Thoracic aorta (tissue), 2 donors: ENCODE measurements around the gene LRRIQ3. TPM values are rescaled to one million over a fixed set of nuclear protein-coding genes. Genes with fewer than 3 reads are reported as not detected.

Experiments
- ATAC-seq: fragments of 150-250 bp; one replicate; pipeline ENCODE4 v1.8.0; 2017; ENCODE audit warnings: low read depth; ENCODE audit not compliant: insufficient number of reproducible peaks, low FRiP score
- DNase-seq: peaks from one replicate; pipeline ENCODE4 v3.0.0-alpha.2; 2020; ENCODE audit warnings: low spot score
- H3K27ac ChIP-seq, 2 donors: fragments of 200-600 bp; sonication (generic); 1 replicate in 1 of 2; 2 replicates in 1 of 2; pipeline ENCODE4 v1.5.1; 2016; ENCODE audit warnings: mild to moderate bottlenecking in 2 of 2, moderate library complexity in 2 of 2
- H3K27me3 ChIP-seq: fragments of 200-600 bp; sonication (generic); replicated peaks from 2 replicates; pipeline ENCODE4 v1.6.0; 2016; ENCODE audit warnings: mild to moderate bottlenecking; ENCODE audit not compliant: insufficient read depth
- H3K36me3 ChIP-seq: fragments of 200-600 bp; sonication (generic); one replicate; pipeline ENCODE4 v1.5.1; 2016
- H3K4me1 ChIP-seq, 2 donors: fragments of 200-600 bp; sonication (generic); 1 replicate in 1 of 2; 2 replicates in 1 of 2; pipeline versions ENCODE4 v1.5.1 to v1.6.0; 2016; ENCODE audit warnings: low read depth in 2 of 2, mild to moderate bottlenecking in 1 of 2; ENCODE audit not compliant: control insufficient read depth in 1 of 2
- H3K4me3 ChIP-seq: fragments of 200-600 bp; sonication (generic); 2 replicates; pipeline ENCODE4 v1.5.1; 2016; ENCODE audit warnings: mild to moderate bottlenecking
- H3K9me3 ChIP-seq: fragments of 200-600 bp; sonication (generic); 2 replicates; pipeline ENCODE4 v1.5.1; 2016
- total RNA-seq, 2 donors: library from RNA; depleted of rRNA; stranded (reverse); fragments of >200 nt; gene quantifications; one replicate each; pipeline versions ENCODE4 v1.1.0 to v1.2.3, GENCODE V29; 2016
- TF ChIP-seq, protein P1 (sequence below): fragments of 200-600 bp; sonication (generic); IDR thresholded peaks from one replicate; pipeline ENCODE4 v1.5.1; 2019; ENCODE audit warnings: antibody characterized with exemption

Gene LRRIQ3
- total RNA-seq, 2 donors from 2014 or later, result 0.85 to 1.1 TPM

DNA sequence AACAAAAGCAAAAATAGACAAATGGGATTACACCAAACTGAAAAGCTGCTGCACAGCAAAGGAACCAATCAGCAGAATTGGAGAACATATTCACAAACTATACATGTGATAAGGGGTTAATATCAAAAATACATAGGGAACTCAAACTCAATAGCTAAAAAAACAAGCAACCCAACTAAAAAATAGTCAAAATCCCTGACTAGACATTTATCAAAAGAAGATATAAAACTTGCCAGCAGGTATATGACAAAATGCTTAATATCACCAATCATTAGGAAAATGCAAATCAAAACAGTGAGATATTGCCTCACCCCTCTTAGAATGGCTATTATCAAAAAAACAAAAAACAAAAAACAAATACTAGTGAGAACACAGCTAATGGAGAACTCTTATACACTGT is 140.3 kb downstream of the LRRIQ3 start:
- H3K4me3 ChIP-seq, result no peak overlapping the region
- no peak for DNase-seq
- H3K9me3 ChIP-seq, result no peaks in the 10 kb centered on the region
- H3K36me3 ChIP-seq, result no peaks in the 10 kb centered on the region
- ATAC-seq, result no peak
- H3K27me3 ChIP-seq, result no peaks in the 10 kb centered on the region
- no peaks in the 10 kb centered on the region for H3K4me1 ChIP-seq
- TF ChIP-seq, protein P1, sequence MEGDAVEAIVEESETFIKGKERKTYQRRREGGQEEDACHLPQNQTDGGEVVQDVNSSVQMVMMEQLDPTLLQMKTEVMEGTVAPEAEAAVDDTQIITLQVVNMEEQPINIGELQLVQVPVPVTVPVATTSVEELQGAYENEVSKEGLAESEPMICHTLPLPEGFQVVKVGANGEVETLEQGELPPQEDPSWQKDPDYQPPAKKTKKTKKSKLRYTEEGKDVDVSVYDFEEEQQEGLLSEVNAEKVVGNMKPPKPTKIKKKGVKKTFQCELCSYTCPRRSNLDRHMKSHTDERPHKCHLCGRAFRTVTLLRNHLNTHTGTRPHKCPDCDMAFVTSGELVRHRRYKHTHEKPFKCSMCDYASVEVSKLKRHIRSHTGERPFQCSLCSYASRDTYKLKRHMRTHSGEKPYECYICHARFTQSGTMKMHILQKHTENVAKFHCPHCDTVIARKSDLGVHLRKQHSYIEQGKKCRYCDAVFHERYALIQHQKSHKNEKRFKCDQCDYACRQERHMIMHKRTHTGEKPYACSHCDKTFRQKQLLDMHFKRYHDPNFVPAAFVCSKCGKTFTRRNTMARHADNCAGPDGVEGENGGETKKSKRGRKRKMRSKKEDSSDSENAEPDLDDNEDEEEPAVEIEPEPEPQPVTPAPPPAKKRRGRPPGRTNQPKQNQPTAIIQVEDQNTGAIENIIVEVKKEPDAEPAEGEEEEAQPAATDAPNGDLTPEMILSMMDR, result no peak
- no peak overlapping the region for H3K27ac ChIP-seq

DNA sequence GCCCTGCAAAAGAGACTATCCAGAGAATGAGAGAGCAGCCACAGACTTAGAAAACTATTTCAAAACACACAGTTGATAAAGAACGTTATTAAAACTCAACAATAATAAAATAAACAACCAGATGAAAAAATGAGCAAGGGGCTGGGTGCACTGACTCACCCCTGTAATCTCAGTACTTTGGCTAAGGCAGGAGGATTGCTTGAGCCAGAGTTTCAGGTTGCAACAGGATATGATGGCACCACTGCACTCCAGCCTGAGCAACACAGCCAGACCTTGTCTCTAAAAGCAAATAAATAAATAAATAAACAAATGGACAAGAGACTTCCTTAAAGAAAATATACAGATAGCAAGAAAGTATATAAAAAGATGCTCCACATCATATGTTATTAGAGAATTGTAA is 144.6 kb downstream of the LRRIQ3 start:
- TF ChIP-seq, protein P1, result no peak
- DNase-seq (no peak), ATAC-seq (no peak)
- Histone ChIP-seq H3K4me1 (no peaks in the 10 kb centered on the region), H3K27me3 (no peaks in the 10 kb centered on the region), H3K4me3 (no peak overlapping the region), H3K36me3 (no peaks in the 10 kb centered on the region), H3K9me3 (no peaks in the 10 kb centered on the region), H3K27ac (no peak overlapping the region)

DNA sequence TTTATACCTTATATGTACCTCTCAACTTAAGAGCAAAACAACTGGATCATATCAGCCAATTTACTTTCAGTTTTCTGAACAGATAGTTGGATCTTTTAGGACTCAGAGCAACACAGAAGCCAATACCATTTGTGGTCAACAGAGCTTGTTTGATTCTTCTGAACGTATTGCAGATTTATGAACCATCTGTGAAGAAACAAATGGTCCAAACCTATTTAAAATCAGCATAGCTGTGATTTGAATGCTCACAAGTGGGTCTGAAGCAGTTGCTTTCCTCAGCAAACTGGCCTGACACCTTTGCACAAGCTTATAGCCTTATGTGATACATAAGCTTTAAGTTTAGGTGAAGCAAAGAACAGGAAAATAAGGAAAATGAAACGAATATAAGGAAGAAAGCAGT is 147.6 kb downstream of the LRRIQ3 start:
- Histone ChIP-seq H3K9me3 (no peaks in the 10 kb centered on the region), H3K4me3 (no peak overlapping the region), H3K36me3 (no peaks in the 10 kb centered on the region), H3K4me1 (no peaks in the 10 kb centered on the region), H3K27ac (no peak overlapping the region), H3K27me3 (no peaks in the 10 kb centered on the region)
- ATAC-seq (no peak), DNase-seq (no peak)
- TF ChIP-seq, protein P1, result no peak

DNA sequence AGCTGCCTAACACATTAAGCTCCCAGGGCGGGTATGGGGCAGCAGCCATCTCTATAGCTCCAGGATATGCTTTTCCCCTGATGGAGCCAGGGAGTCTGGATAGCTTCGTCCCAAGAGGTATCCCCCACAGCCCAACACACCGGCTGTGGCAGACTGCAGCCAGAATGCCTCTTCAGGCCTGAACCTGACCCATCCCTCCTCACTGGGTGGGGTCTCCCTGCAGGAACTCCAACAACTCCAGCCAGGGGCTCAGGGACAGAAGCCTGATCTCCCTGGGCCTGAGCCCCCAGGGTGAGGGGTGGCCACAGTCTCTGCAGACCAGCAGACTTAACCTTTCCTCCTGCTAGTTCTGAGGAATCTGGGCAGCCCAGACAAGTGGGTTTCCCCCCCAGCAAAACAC is 159.9 kb downstream of the LRRIQ3 start:
- TF ChIP-seq, protein P1, result no peak
- Histone ChIP-seq H3K9me3 (no peaks in the 10 kb centered on the region), H3K36me3 (no peaks in the 10 kb centered on the region), H3K27ac (no peak overlapping the region), H3K4me3 (no peak overlapping the region), H3K4me1 (no peaks in the 10 kb centered on the region), H3K27me3 (no peaks in the 10 kb centered on the region)
- ATAC-seq, result no peak
- no peak for DNase-seq

DNA sequence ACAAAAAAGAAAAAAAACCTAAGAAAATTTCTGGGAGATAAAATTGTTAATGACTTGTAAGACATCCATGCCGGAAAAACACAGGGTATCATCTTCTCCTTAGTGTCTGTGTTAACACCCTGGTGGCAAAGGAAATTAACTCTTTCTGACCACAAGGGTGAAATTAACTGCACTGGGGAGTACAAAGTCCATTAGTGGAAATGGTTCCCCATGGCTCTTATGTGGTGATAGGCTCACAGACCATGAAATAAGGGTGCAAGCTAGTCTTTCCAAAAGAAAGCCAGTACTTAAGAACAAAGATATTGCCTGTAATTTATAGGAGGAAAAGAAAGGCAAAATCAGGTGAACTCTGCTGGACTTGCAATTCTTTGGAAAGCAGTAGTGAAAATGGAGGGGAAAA is 185.4 kb downstream of the LRRIQ3 start:
- ATAC-seq (no peak), DNase-seq (no peak)
- TF ChIP-seq, protein P1, result no peak
- H3K4me1 ChIP-seq, result no peaks in the 10 kb centered on the region
- H3K4me3 ChIP-seq, result no peak overlapping the region
- H3K27me3 ChIP-seq, result no peaks in the 10 kb centered on the region
- H3K36me3 ChIP-seq, result no peaks in the 10 kb centered on the region
- H3K9me3 ChIP-seq, result no peaks in the 10 kb centered on the region
- H3K27ac ChIP-seq, result no peak overlapping the region
